GM23338 (cell line): ENCODE results near the gene KCNIP2. TPM values are rescaled to one million over a fixed set of nuclear protein-coding genes. Genes with fewer than 3 reads are reported as not detected.

Experiments
- ATAC-seq: fragments of 200-7000 bp; cut with Tn5 transposase; 3 replicates; pipeline ENCODE4 v1.9.1; 2020
- DNase-seq: peaks from one replicate; pipeline ENCODE4 v3.0.0-alpha.2; 2015; ENCODE audit warnings: low spot score
- H2AFZ ChIP-seq: fragments of 200-600 bp; sonication (generic); 2 replicates; pipeline ENCODE4 v1.8.0; 2016; ENCODE audit warnings: antibody characterized with exemption, mild to moderate bottlenecking, moderate library complexity
- H3F3A ChIP-seq: fragments of 200-600 bp; sonication (generic); replicated peaks from 2 replicates; pipeline ENCODE4 v1.8.0; 2017; ENCODE audit warnings: antibody characterized with exemption, mixed run types, low read depth
- H3K27ac ChIP-seq: fragments of 200-600 bp; sonication (generic); 2 replicates; pipeline ENCODE4 v1.6.1; 2016; ENCODE audit warnings: low read depth
- H3K27me3 ChIP-seq: fragments of 200-600 bp; sonication (generic); 2 replicates; pipeline ENCODE4 v1.8.0; 2016; ENCODE audit warnings: mild to moderate bottlenecking, mixed run types, moderate library complexity; ENCODE audit not compliant: insufficient read depth
- H3K36me3 ChIP-seq: fragments of 200-600 bp; sonication (generic); 2 replicates; pipeline ENCODE4 v1.8.0; 2016; ENCODE audit warnings: mild to moderate bottlenecking; ENCODE audit not compliant: insufficient read depth
- H3K4me1 ChIP-seq: fragments of 200-600 bp; sonication (generic); 2 replicates; pipeline ENCODE4 v1.8.0; 2016; ENCODE audit warnings: mild to moderate bottlenecking, moderate library complexity; ENCODE audit not compliant: insufficient read depth
- H3K4me2 ChIP-seq: fragments of 200-600 bp; sonication (generic); 2 replicates; pipeline ENCODE4 v1.7.1; 2017; ENCODE audit warnings: mixed run types
- H3K4me3 ChIP-seq: fragments of 200-600 bp; sonication (generic); 2 replicates; pipeline ENCODE4 v1.6.1; 2016; ENCODE audit warnings: mixed run types
- H3K79me2 ChIP-seq: fragments of 200-600 bp; sonication (generic); replicated peaks from 2 replicates; pipeline ENCODE4 v1.8.0; 2017; ENCODE audit warnings: mild to moderate bottlenecking; ENCODE audit not compliant: insufficient read depth
- H3K9me2 ChIP-seq: fragments of 200-600 bp; sonication (generic); 2 replicates; pipeline ENCODE4 v1.8.0; 2017; ENCODE audit not compliant: insufficient read depth
- H4K20me1 ChIP-seq: fragments of 200-600 bp; sonication (generic); replicated peaks from 2 replicates; pipeline ENCODE4 v1.8.0; 2017; ENCODE audit warnings: mild to moderate bottlenecking; ENCODE audit not compliant: insufficient read depth
- H3K27ac Mint-ChIP-seq: 2 replicates; pipeline ENCODE4 v1.8.0; 2020; ENCODE audit warnings: inconsistent platforms, mild to moderate bottlenecking, moderate library complexity, mixed read lengths
- H3K27me3 Mint-ChIP-seq: 3 replicates; pipeline ENCODE4 v1.8.0; 2022; ENCODE audit warnings: low read depth, mild to moderate bottlenecking, moderate library complexity, mixed read lengths, inconsistent platforms; ENCODE audit not compliant: insufficient read depth, poor library complexity
- H3K36me3 Mint-ChIP-seq: 3 replicates; pipeline ENCODE4 v1.8.0; 2021; ENCODE audit warnings: low read depth, mild to moderate bottlenecking, inconsistent platforms, moderate library complexity, mixed read lengths
- H3K4me1 Mint-ChIP-seq: 3 replicates; pipeline ENCODE4 v1.8.0; 2020; ENCODE audit warnings: mild to moderate bottlenecking, inconsistent platforms, mixed read lengths
- H3K4me3 Mint-ChIP-seq: 3 replicates; pipeline ENCODE4 v1.8.0; 2021; ENCODE audit warnings: moderate library complexity, mild to moderate bottlenecking, inconsistent platforms, mixed read lengths
- H3K9me3 Mint-ChIP-seq: 3 replicates; pipeline ENCODE4 v1.8.0; 2020; ENCODE audit warnings: moderate library complexity, mild to moderate bottlenecking, inconsistent platforms, mixed read lengths
- CREB1 ChIP-seq: fragments of 250-450 bp; sonication (Bioruptor Pico); IDR thresholded peaks from 2 replicates; pipeline ENCODE4 v1.5.0; 2020; ENCODE audit warnings: low read depth, mild to moderate bottlenecking, moderate library complexity
- ETS1 ChIP-seq: IDR thresholded peaks from 2 replicates; pipeline ENCODE4 v1.6.1; 2016; ENCODE audit warnings: antibody characterized with exemption
- JUNB ChIP-seq: IDR thresholded peaks from one replicate; pipeline ENCODE4 v1.6.1; 2016; ENCODE audit warnings: antibody characterized with exemption; ENCODE audit not compliant: unreplicated experiment
- NANOG ChIP-seq: IDR thresholded peaks from 2 replicates; pipeline ENCODE4 v1.6.1; 2016; ENCODE audit warnings: antibody characterized with exemption, borderline replicate concordance
- POLR2AphosphoS5 ChIP-seq: IDR thresholded peaks from 2 replicates; pipeline ENCODE4 v1.6.1; 2016; ENCODE audit warnings: antibody characterized with exemption, low read depth
- REST ChIP-seq: IDR thresholded peaks from one replicate; pipeline ENCODE4 v1.6.1; 2018; ENCODE audit warnings: antibody characterized with exemption; ENCODE audit not compliant: unreplicated experiment
- STAT1 ChIP-seq: IDR thresholded peaks from one replicate; pipeline ENCODE4 v1.6.1; 2016; ENCODE audit warnings: antibody characterized with exemption; ENCODE audit not compliant: unreplicated experiment
- ZNF331 ChIP-seq: fragments of 250-450 bp; sonication (Bioruptor Pico); IDR thresholded peaks from 2 replicates; pipeline ENCODE4 v1.5.0; 2020; ENCODE audit warnings: low read depth, mild to moderate bottlenecking, moderate library complexity
- polyA plus RNA-seq: library from polyadenylated mRNA; unstranded; fragments of >200 nt; fragmentation: Nextera tagmentation; extraction: Ambion mirVana; gene quantifications from 2 replicates; pipeline ENCODE4 v1.2.1, GENCODE V29; 2016
- total RNA-seq: library from RNA; depleted of rRNA; stranded (reverse); fragments of >200 nt; shearing (Covaris generic); gene quantifications from 2 replicates; pipeline ENCODE4 v1.2.3, GENCODE V29; 2014
- TF ChIP-seq, protein P1 (sequence below), 2 experiments: fragments of 200-600 bp in 1 of 2; sonication (generic) in 1 of 2; conservative IDR thresholded peaks; 2 replicates each; pipeline versions ENCODE4 v1.5.1 to v1.6.1; 2016 to 2017; ENCODE audit warnings: antibody characterized with exemption in 2 of 2, low read depth in 2 of 2, mild to moderate bottlenecking in 2 of 2, moderate library complexity in 1 of 2

The KCNIP2 gene
- total and polyA plus RNA-seq, 2 experiments from 2014 or later, result 2.2 to 2.6 TPM

DNA sequence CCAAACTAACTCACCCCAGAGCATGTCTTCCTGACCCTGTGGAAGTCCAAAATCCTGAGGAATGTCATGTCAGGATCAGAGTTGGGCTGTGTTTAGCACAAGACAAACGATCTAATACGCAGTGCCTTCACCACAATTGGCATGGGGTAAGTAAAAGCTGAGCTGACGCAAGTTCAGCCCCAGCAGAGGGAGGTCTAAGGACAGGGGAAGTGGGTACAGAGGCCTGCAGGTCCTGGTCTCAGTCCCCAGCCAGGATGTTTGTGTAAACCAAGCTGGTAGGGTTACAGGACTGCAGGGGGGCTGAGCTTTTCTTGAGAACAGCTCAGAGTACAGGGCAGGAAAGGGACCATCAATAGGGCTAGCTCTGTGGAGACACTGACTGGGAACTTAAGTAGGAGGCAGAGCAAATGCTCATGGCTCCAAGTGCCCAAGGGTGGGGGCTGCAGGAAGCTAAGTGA lies 5.3 kb upstream of the KCNIP2 start:
- Mint-ChIP-seq H3K9me3 (no peaks in the 10 kb centered on the region; the same call in 2 of the 3 replicates), H3K36me3 (no peaks in the 10 kb centered on the region), H3K27me3 (peaks cover 14% of the 10 kb centered on the region), H3K4me3 (no peak overlapping the region; the same call in 2 of the 3 replicates), H3K4me1 (peaks cover 32% of the 10 kb centered on the region), H3K27ac (no peak overlapping the region; the same call in 1 of the 2 replicates)
- 0 out of 2 replicates have a peak, but pooled peaks cover 9% of the 10 kb centered on the region for H4K20me1 ChIP-seq
- no peak overlapping the region; the same call in 1 of the 2 replicates for H3K27ac ChIP-seq
- no peak overlapping the region for H2AFZ ChIP-seq
- H3K9me2 ChIP-seq, result no peaks in the 10 kb centered on the region; the same call in 1 of the 2 replicates
- no peaks in the 10 kb centered on the region for H3K27me3 ChIP-seq
- no peaks in the 10 kb centered on the region for H3K36me3 ChIP-seq
- H3K79me2 ChIP-seq, result no peaks in the 10 kb centered on the region
- H3K4me1 ChIP-seq, result peaks cover 7% of the 10 kb centered on the region
- ATAC-seq (peak; percentile 56), DNase-seq (peak; percentile 37)
- H3K4me2 ChIP-seq, result no peak overlapping the region
- no peak overlapping the region for H3K4me3 ChIP-seq
- peaks cover 6% of the 10 kb centered on the region; the same call in 1 of the 2 replicates for H3F3A ChIP-seq
- TF ChIP-seq, protein P1, sequence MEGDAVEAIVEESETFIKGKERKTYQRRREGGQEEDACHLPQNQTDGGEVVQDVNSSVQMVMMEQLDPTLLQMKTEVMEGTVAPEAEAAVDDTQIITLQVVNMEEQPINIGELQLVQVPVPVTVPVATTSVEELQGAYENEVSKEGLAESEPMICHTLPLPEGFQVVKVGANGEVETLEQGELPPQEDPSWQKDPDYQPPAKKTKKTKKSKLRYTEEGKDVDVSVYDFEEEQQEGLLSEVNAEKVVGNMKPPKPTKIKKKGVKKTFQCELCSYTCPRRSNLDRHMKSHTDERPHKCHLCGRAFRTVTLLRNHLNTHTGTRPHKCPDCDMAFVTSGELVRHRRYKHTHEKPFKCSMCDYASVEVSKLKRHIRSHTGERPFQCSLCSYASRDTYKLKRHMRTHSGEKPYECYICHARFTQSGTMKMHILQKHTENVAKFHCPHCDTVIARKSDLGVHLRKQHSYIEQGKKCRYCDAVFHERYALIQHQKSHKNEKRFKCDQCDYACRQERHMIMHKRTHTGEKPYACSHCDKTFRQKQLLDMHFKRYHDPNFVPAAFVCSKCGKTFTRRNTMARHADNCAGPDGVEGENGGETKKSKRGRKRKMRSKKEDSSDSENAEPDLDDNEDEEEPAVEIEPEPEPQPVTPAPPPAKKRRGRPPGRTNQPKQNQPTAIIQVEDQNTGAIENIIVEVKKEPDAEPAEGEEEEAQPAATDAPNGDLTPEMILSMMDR (conservative IDR thresholded peaks at IDR 0.05; ENCODE audit: low read depth in 2 of 2), result 0 out of 4 replicates have a peak, but pooled peaks of 1 of the 2 experiments have one; percentile 13
- TF ChIP-seq STAT1, result no peak

GRCh38 chr10:101848408-101848807 lies 4.8 kb upstream of the KCNIP2 start:
- Histone ChIP-seq H3K27me3 (no peaks in the 10 kb centered on the region), H3K4me1 (peaks cover 7% of the 10 kb centered on the region), H3K79me2 (no peaks in the 10 kb centered on the region), H3F3A (peaks cover 6% of the 10 kb centered on the region; the same call in 1 of the 2 replicates), H3K4me2 (no peak overlapping the region), H3K36me3 (no peaks in the 10 kb centered on the region), H3K4me3 (no peak overlapping the region), H2AFZ (no peak overlapping the region), H4K20me1 (0 out of 2 replicates have a peak, but pooled peaks cover 9% of the 10 kb centered on the region), H3K9me2 (no peaks in the 10 kb centered on the region; the same call in 1 of the 2 replicates), H3K27ac (no peak overlapping the region)
- Mint-ChIP-seq H3K27ac (no peak overlapping the region; the same call in 1 of the 2 replicates), H3K9me3 (no peaks in the 10 kb centered on the region; the same call in 2 of the 3 replicates), H3K4me3 (no peak overlapping the region; the same call in 2 of the 3 replicates), H3K36me3 (no peaks in the 10 kb centered on the region), H3K27me3 (peaks cover 14% of the 10 kb centered on the region), H3K4me1 (peaks cover 32% of the 10 kb centered on the region)
- DNase-seq (no peak), ATAC-seq (no peak)
- TF ChIP-seq NANOG (no peak), ZNF331 (no peak), STAT1 (no peak), JUNB (no peak), ETS1 (no peak), REST (no peak), POLR2AphosphoS5 (no peak), CREB1 (CRISPR knock-in tag) (no peak)
- TF ChIP-seq, protein P1 (conservative IDR thresholded peaks at IDR 0.05; ENCODE audit: low read depth in 2 of 2), result no peak
